HUES64 (cell line): ENCODE measurements around the gene RBM33.

Experiments
- H3K27ac ChIP-seq: 2 replicates; pipeline ENCODE4 v1.7.0; 2013; ENCODE audit warnings: low read depth, low read length, inconsistent platforms
- H3K27me3 ChIP-seq: 2 replicates; pipeline ENCODE4 v1.6.1; 2013; ENCODE audit warnings: mild to moderate bottlenecking, low read length; ENCODE audit not compliant: insufficient read depth
- H3K36me3 ChIP-seq: 2 replicates; pipeline ENCODE4 v1.6.1; 2013; ENCODE audit warnings: mild to moderate bottlenecking, low read length; ENCODE audit not compliant: insufficient read depth
- H3K4me1 ChIP-seq: 2 replicates; pipeline ENCODE4 v1.6.1; 2013; ENCODE audit warnings: mild to moderate bottlenecking, low read length, moderate library complexity; ENCODE audit not compliant: insufficient read depth
- H3K4me3 ChIP-seq: 2 replicates; pipeline ENCODE4 v1.5.1; 2013; ENCODE audit warnings: mild to moderate bottlenecking, low read length, moderate library complexity
- H3K9ac ChIP-seq: 2 replicates; pipeline ENCODE4 v1.6.1; 2013; ENCODE audit warnings: mild to moderate bottlenecking, low read depth, low read length
- H3K9me3 ChIP-seq: 2 replicates; pipeline ENCODE4 v1.6.1; 2013; ENCODE audit warnings: low read depth, low read length; ENCODE audit not compliant: insufficient read depth
- WGBS: fragments of 150-250, 120-280 bp; methylation state at CpG from one replicate; pipeline ENCODE4 v1.1.7; 2013; ENCODE audit warnings: missing lambda C conversion rate; 5-methylcytosine and 5-hydroxymethylcytosine counted together

RBM33 gene

DNA sequence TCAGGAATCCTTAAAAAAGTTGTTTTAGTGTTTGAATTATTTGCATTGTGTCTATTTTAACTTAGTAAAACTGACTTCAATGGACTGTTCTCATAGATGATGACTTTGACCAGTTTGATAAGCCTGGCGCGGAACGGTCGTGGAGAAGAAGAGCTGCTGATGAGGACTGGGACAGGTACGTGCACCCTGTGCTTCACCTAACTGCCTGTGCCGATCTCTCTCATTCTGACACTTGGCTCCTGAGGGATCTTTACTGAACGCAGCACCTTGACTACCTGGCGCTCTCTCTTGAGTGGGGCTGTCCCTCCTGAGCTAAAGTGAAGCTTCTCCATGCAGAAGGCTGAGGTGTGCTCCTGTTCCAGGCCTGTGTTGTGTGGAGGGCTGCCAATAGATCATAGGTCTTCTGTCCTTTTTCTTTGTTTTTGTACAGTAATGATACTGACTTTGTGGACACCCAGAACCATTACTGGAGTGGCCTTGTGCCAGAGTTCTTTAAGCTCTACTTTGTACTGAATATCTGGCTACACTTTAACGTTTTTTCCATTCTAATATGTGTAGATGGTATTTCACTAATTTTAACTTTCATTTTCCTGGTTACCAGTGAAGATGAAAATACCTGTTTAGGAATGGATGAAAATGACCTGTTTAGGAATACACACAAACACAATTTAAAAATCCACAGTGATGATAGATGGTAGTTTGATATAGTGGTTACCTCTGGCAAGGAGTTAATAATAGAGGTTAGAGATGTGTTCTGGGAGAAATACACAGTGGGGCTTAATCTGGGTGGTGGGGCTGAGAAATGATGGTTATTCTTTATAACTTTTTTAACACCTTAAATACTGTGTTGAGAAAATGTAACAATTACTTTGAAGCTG, 20.9 kb downstream of the RBM33 start:
- Histone ChIP-seq H3K9me3 (no peaks in the 10 kb centered on the region), H3K4me1 (peaks cover 10% of the 10 kb centered on the region), H3K4me3 (no peak overlapping the region), H3K9ac (no peak overlapping the region), H3K27me3 (no peaks in the 10 kb centered on the region), H3K36me3 (peaks cover 10% of the 10 kb centered on the region), H3K27ac (no peak overlapping the region)
- 98% methylated on average over 8 of the region's 9 CpGs for WGBS

DNA sequence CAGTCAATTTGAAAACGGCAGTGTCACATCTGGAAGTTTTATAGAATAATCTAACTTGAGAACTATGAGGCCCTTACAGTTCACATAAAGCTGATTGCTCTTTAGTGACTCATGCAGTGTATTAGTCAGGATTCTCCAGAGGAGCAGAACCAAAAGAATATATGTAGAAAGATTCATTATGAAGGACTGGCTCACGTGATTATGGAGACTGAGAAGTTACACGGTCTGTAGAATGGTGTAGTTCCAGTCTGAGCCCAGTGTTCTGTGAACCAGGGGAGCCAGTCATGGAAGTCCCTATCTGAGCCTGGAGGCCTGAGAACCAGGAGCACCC, 21.5 kb downstream of the RBM33 start:
- Histone ChIP-seq H3K36me3 (peaks cover 10% of the 10 kb centered on the region), H3K27ac (no peak overlapping the region), H3K27me3 (no peaks in the 10 kb centered on the region), H3K4me1 (peaks cover 10% of the 10 kb centered on the region), H3K9me3 (no peaks in the 10 kb centered on the region), H3K9ac (no peak overlapping the region), H3K4me3 (no peak overlapping the region)
- 98% methylated on average over 3 of the region's 3 CpGs for WGBS

DNA sequence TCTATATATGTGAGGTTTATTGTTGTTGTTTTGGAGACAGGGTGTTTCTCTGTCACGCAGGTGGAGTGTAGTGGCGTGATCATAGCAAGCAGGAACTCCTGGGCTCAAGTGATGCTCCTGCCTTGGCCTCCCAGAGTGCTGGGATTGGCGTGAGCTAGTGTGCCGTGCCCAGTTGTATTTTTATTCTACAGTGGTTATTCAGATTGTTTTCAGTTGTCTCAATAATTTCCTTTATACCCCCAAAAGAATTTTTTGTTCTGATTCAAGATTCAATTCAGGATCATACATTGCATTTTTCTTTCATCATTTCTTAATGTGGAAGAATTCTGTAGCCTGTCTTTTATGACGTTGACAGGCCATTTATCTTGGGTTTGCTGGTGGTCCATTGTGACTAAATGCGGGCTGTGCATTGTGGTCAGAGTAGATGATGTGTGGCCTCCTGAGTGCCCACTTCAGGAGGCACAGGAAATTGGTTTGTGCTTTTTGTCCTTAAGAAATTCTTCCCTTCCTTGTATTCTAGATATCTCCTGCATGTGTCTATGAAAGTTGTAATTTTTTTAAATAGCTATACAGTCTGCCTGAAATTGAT, 22.9 kb downstream of the RBM33 start:
- Histone ChIP-seq H3K9ac (no peak overlapping the region), H3K36me3 (peaks cover 10% of the 10 kb centered on the region), H3K27me3 (no peaks in the 10 kb centered on the region), H3K9me3 (no peaks in the 10 kb centered on the region), H3K4me1 (peaks cover 2% of the 10 kb centered on the region), H3K27ac (no peak overlapping the region), H3K4me3 (no peak overlapping the region)
- WGBS = 93% methylated on average over 6 of the region's 6 CpGs

DNA sequence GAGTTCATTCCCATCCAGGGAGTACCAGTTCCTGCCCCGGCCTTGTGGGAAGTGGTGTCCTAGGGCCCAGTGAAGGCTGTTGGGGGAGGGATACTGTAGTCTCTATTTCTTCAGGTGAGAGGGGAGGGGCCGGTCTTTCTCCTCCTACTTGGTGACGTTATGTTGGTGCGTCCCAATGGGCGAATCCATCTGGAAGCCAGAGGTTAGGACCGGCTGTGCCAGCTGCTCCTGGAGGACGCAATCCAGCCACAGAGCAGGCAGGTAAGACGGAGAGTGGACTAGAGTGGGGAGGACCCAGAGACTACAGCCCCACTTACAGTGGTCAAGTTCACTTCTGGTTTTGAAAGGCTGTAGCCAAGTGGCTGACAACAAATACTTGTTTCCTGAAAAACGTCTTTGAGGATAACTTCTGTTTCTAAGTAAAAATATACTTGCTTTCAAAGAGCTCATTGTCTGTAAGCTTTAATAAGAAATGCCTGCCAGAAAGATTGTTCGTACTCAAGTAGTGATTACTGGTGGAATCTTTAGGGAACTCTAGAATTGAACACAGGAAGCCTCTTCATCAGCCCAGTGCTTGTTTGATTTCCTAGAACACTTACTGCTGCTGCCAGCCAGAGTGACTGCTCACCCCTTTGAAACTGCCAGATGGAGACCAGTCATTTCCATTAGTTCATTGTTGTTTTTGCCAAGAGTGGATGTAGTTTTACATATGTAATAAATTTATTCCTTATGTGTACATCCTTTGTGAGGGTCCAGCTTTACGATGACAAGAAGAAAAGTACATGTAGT, 25.4 kb downstream of the RBM33 start:
- WGBS = 88% methylated on average over 11 of the region's 11 CpGs

DNA sequence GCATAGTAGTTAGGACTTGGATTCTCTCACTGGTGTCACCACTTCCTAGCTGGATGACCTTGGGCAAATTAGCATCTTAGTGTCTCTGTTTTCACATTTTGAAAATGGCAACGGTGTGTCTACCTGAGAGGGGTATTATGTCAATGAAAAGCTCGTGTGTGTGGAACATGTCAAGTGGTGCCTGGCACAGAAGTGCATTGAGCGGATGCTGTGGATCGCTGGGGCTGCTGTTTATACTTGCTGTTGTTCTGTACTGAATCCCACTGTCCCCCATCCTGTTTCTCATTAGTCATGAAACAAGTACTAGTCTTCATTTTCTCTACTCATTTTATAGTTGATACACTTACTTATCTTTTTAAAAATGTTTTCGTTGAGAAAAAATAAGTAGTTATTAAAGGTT, 26.1 kb downstream of the RBM33 start:
- H3K9ac ChIP-seq = no peak overlapping the region
- H3K27ac ChIP-seq = no peak overlapping the region
- H3K4me1 ChIP-seq = no peaks in the 10 kb centered on the region; the same call in none of the 2 replicates
- 75% methylated on average over 5 of the region's 5 CpGs for WGBS
- H3K36me3 ChIP-seq = peaks cover 23% of the 10 kb centered on the region
- H3K27me3 ChIP-seq = no peaks in the 10 kb centered on the region
- no peak overlapping the region for H3K4me3 ChIP-seq
- no peaks in the 10 kb centered on the region for H3K9me3 ChIP-seq

More for the DNA sequence above, 25.4 kb downstream of the RBM33 start:
- Histone ChIP-seq H3K36me3 (peaks cover 20% of the 10 kb centered on the region), H3K27me3 (no peaks in the 10 kb centered on the region), H3K4me1 (no peaks in the 10 kb centered on the region; the same call in none of the 2 replicates), H3K9ac (no peak overlapping the region), H3K4me3 (no peak overlapping the region), H3K27ac (no peak overlapping the region), H3K9me3 (no peaks in the 10 kb centered on the region)

DNA sequence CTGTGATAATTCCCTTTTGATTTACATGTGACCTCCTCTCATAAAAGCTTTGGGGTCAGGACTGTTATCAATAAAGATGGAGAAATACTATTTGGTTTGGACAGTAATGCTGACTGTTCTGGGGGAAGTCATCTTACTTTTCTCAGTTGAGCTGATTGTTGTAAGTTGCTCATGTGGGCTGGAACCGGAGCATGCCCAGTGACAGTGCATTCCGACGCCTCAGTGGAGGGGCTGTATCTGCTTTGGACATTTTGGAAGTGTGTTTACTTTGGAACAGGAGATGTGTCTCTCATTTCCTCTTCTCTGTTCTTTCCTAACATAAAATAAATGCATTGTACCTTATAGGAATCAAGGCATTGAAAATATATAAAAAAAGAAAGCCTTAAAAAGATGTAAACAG, 30.1 kb downstream of the RBM33 start:
- H3K4me3 ChIP-seq = no peak overlapping the region
- WGBS = 92% methylated on average over 3 of the region's 3 CpGs
- no peak overlapping the region for H3K9ac ChIP-seq
- no peaks in the 10 kb centered on the region for H3K9me3 ChIP-seq
- H3K27ac ChIP-seq = no peak overlapping the region
- peaks cover 29% of the 10 kb centered on the region for H3K36me3 ChIP-seq
- H3K4me1 ChIP-seq = no peaks in the 10 kb centered on the region
- H3K27me3 ChIP-seq = no peaks in the 10 kb centered on the region

DNA sequence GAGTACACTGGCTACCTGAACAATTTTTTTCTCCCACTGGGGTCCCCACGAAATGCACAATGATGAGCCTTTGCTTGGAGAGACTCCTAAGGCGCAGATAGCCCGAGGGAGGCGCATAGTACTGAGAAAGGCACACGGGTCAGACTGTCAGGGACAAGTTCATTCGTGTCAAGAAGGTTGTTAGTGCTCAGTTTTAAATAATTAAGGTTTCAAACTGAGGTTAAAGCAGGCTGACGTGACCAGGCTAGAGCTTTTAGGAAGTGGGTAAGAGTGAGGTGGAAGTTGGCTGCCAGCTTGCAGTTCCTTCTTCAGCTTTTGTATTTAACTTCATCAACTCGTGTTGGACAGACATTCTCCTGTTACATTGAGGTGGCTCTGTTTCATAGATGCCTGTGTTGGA, 31.6 kb downstream of the RBM33 start:
- Histone ChIP-seq H3K27ac (no peak overlapping the region), H3K36me3 (peaks cover 44% of the 10 kb centered on the region), H3K9ac (no peak overlapping the region), H3K9me3 (no peaks in the 10 kb centered on the region), H3K4me1 (0 out of 2 replicates have a peak, but pooled peaks cover 3% of the 10 kb centered on the region), H3K4me3 (no peak overlapping the region), H3K27me3 (no peaks in the 10 kb centered on the region)
- WGBS = 93% methylated on average over 8 of the region's 8 CpGs

DNA sequence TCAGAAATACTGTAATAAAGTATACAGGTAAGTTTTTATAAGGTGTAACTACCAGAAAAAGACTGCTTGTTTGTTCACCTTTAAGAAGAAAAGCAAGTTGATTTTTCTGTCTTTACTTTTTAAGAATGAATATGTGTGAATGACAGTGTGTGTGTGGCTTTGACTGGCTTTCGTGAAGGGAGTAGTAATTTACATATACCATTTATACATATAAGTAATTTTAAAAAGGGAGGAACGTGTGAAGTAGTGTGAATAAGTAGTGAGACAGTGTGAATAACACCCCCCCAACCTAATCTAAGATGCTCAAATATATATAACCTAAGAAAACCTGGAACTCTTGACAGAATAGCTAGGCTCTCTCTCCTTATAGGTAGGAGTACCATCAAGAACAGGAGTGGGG, 33.2 kb downstream of the RBM33 start:
- Histone ChIP-seq H3K27ac (no peak overlapping the region), H3K9me3 (no peaks in the 10 kb centered on the region), H3K4me3 (no peak overlapping the region), H3K27me3 (no peaks in the 10 kb centered on the region), H3K4me1 (peaks cover 9% of the 10 kb centered on the region; the same call in 1 of the 2 replicates), H3K36me3 (peaks cover 49% of the 10 kb centered on the region), H3K9ac (no peak overlapping the region)
- WGBS = no CpG with 5 or more reads among the region's 2 CpGs

DNA sequence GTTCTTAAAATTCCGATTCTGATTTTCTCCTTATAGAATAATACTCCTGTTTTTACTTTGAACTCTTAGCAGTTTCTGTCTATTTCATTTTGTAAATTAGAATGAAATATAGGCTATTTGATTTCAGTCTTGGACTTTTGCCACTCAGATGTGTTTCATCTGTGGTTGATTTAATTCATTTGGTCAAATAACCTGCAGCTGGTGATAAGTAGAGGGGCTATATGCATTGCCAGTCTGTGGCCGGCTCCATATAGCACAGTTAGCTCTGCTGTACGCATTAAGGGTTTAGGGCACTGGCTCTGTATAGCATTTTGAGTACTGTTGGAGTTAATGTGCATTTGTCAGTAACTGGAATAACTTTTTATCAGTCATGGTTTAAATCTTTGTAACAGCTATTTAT, 35.7 kb downstream of the RBM33 start:
- H3K36me3 ChIP-seq = peaks cover 55% of the 10 kb centered on the region
- H3K9me3 ChIP-seq = no peaks in the 10 kb centered on the region
- H3K4me3 ChIP-seq = no peak overlapping the region
- no peak overlapping the region for H3K9ac ChIP-seq
- H3K27me3 ChIP-seq = no peaks in the 10 kb centered on the region
- no peak overlapping the region for H3K27ac ChIP-seq
- peaks cover 23% of the 10 kb centered on the region for H3K4me1 ChIP-seq
- 89% methylated on average over 2 of the region's 3 CpGs for WGBS

DNA sequence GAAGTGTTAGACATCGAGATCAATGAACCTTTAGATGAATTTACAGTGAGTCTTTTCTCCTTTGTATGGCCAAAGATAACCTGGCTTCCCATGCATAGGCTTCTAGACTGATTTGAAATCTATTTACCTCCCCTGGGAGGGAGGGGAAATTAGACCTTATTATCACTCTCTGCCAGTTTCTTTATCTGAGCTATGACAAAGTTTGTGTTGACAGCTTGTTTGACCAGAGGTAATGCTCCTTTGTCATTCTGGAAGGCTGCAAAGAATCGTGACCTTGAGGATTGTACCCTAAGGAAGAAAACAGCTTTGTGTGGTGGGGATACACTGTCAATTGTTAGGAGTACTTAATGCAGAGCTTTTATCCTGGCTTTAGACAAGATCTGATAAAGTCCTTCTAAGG, 36.4 kb downstream of the RBM33 start:
- 84% methylated on average over 2 of the region's 2 CpGs for whole genome bisulfite sequencing
- H3K27ac ChIP-seq = no peak overlapping the region
- no peak overlapping the region for H3K4me3 ChIP-seq
- peaks cover 23% of the 10 kb centered on the region for H3K4me1 ChIP-seq
- no peak overlapping the region for H3K9ac ChIP-seq
- no peaks in the 10 kb centered on the region for H3K27me3 ChIP-seq
- no peaks in the 10 kb centered on the region for H3K9me3 ChIP-seq
- H3K36me3 ChIP-seq = peaks cover 59% of the 10 kb centered on the region

DNA sequence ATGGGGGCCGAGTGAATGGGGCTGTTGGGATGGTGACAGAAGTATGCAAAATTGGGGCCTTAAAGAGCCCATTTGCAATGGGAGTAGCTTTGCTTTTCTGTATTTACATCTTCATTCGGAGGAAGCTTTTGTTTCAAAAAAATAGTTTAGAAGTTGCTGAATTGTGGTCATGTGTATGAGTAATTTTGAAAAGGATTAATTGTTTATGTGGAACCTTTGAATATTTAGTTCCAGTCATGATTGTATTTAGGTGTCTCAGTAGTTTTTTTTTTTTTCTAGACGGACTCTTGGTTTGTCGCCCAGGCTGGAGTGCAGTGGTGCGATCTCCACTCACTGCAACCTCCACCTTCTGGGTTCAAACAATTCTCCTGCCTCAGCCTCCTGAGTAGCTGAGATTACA, 37.2 kb downstream of the RBM33 start:
- Histone ChIP-seq H3K9ac (no peak overlapping the region), H3K36me3 (peaks cover 64% of the 10 kb centered on the region), H3K27me3 (no peaks in the 10 kb centered on the region), H3K4me3 (no peak overlapping the region), H3K4me1 (peaks cover 23% of the 10 kb centered on the region), H3K9me3 (no peaks in the 10 kb centered on the region), H3K27ac (no peak overlapping the region)
- 91% methylated on average over 5 of the region's 5 CpGs for WGBS
